Osteoblast (primary cell): ENCODE results near the gene CLIC5. TPM values are rescaled to one million over a fixed set of nuclear protein-coding genes. Genes with fewer than 3 reads are reported as not detected.
A peak's percentile ranks its signal among the peaks of the same experiment; 100 is the strongest.

Experiments
- DNase-seq: peaks from one replicate; pipeline ENCODE4 v3.0.0; 2011; ENCODE audit warnings: low spot score, mixed read lengths; ENCODE audit not compliant: insufficient read length; ENCODE audit errors: missing footprints
- H2AFZ ChIP-seq: 2 replicates; pipeline ENCODE4 v1.6.0; 2011; ENCODE audit warnings: mild to moderate bottlenecking, low read length
- H3K27ac ChIP-seq: 2 replicates; pipeline ENCODE4 v1.5.1; 2011; ENCODE audit warnings: mild to moderate bottlenecking, low read depth, low read length, moderate library complexity
- H3K27me3 ChIP-seq: 2 replicates; pipeline ENCODE4 v1.6.0; 2012; ENCODE audit warnings: mild to moderate bottlenecking, control low read depth, inconsistent platforms, low read length, moderate library complexity; ENCODE audit not compliant: insufficient read depth
- H3K36me3 ChIP-seq: 2 replicates; pipeline ENCODE4 v1.5.1; 2011; ENCODE audit warnings: mild to moderate bottlenecking, low read length, control low read depth, moderate library complexity; ENCODE audit not compliant: insufficient read depth
- H3K4me1 ChIP-seq: 2 replicates; pipeline ENCODE4 v1.5.1; 2011; ENCODE audit warnings: mild to moderate bottlenecking, low read length, control low read depth, moderate library complexity; ENCODE audit not compliant: insufficient read depth
- H3K4me2 ChIP-seq: 2 replicates; pipeline ENCODE4 v1.6.0; 2011; ENCODE audit warnings: mild to moderate bottlenecking, low read length; ENCODE audit not compliant: insufficient read depth
- H3K4me3 ChIP-seq: fragments of 200-600 bp; sonication (generic); 3 replicates; pipeline ENCODE4 v1.5.1; 2012; ENCODE audit warnings: mild to moderate bottlenecking, low read length, inconsistent platforms; ENCODE audit not compliant: insufficient read depth
- H3K79me2 ChIP-seq: 2 replicates; pipeline ENCODE4 v1.6.0; 2012; ENCODE audit warnings: mild to moderate bottlenecking, low read length, control low read depth, inconsistent platforms; ENCODE audit not compliant: insufficient read depth
- H3K9me3 ChIP-seq: 2 replicates; pipeline ENCODE4 v1.5.1; 2011; ENCODE audit warnings: low read depth, low read length, control low read depth
- H4K20me1 ChIP-seq: 2 replicates; pipeline ENCODE4 v1.6.0; 2012; ENCODE audit warnings: mild to moderate bottlenecking, low read length, control low read depth; ENCODE audit not compliant: insufficient read depth
- total RNA-seq: library from RNA; depleted of rRNA; stranded (reverse); fragments of >200 nt; gene quantifications from 2 replicates; pipeline ENCODE4 v1.2.3, GENCODE V29; 2012
- TF ChIP-seq, protein P1 (sequence below): IDR thresholded peaks from 2 replicates; pipeline ENCODE4 v1.5.1; 2011; ENCODE audit warnings: mild to moderate bottlenecking, low read depth, low read length, moderate library complexity; ENCODE audit errors: extremely low read depth

The CLIC5 gene
- total RNA-seq, 1 donor = not detected

DNA sequence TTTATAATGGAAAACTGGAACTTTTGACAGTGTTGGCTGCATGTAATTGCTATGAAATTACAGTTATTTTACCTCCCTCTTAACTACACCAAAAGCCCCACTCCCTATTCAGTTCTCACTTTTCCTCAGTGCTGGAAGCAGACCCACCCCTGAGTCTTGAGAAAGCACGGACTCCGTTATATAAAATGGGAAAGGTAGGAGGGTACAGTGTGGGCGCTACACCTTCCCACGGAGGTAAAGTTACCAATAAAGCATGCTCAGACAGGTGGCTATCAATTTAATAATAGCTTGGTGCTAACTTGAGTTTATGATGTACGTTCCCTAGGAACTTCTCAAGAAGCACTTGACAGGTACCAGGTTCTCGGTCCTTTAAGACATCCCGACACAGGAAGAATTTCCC is 59.0 kb downstream of the CLIC5 start:
- Histone ChIP-seq H3K36me3 (no peaks in the 10 kb centered on the region), H3K79me2 (no peaks in the 10 kb centered on the region), H3K4me1 (no peaks in the 10 kb centered on the region), H3K27me3 (peaks cover 34% of the 10 kb centered on the region), H3K4me2 (no peak overlapping the region), H3K4me3 (no peak overlapping the region), H4K20me1 (no peaks in the 10 kb centered on the region), H2AFZ (no peak overlapping the region), H3K27ac (no peak overlapping the region), H3K9me3 (no peaks in the 10 kb centered on the region)
- TF ChIP-seq, protein P1, sequence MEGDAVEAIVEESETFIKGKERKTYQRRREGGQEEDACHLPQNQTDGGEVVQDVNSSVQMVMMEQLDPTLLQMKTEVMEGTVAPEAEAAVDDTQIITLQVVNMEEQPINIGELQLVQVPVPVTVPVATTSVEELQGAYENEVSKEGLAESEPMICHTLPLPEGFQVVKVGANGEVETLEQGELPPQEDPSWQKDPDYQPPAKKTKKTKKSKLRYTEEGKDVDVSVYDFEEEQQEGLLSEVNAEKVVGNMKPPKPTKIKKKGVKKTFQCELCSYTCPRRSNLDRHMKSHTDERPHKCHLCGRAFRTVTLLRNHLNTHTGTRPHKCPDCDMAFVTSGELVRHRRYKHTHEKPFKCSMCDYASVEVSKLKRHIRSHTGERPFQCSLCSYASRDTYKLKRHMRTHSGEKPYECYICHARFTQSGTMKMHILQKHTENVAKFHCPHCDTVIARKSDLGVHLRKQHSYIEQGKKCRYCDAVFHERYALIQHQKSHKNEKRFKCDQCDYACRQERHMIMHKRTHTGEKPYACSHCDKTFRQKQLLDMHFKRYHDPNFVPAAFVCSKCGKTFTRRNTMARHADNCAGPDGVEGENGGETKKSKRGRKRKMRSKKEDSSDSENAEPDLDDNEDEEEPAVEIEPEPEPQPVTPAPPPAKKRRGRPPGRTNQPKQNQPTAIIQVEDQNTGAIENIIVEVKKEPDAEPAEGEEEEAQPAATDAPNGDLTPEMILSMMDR = no peak
- no peak for DNase-seq

DNA sequence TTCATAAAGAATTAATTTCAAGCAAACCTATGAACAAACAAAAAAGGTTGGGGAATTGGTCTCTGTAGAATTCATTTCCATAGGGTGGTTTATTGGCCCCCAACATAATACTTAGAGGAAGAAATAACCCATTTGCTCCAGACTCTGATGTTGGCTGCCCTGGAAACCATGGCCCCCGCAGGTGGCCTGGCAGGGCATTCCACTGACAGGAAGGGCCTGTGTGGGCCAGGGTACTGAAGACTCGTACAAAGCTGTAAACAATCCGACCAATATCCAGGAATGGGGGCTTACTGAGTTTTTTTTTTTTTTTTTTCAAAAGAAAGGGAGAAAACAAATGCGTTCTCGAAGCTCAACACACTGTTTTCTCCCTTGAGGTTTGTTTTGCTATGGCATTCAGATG is 59.5 kb downstream of the CLIC5 start:
- DNase-seq = no peak
- no peak overlapping the region for H3K4me3 ChIP-seq
- H3K4me1 ChIP-seq = no peaks in the 10 kb centered on the region
- no peak overlapping the region for H3K27ac ChIP-seq
- H3K36me3 ChIP-seq = no peaks in the 10 kb centered on the region
- H3K4me2 ChIP-seq = no peak overlapping the region
- no peaks in the 10 kb centered on the region for H3K79me2 ChIP-seq
- peaks cover 34% of the 10 kb centered on the region for H3K27me3 ChIP-seq
- no peaks in the 10 kb centered on the region for H4K20me1 ChIP-seq
- no peak overlapping the region for H2AFZ ChIP-seq
- TF ChIP-seq, protein P1 = no peak
- no peaks in the 10 kb centered on the region for H3K9me3 ChIP-seq

DNA sequence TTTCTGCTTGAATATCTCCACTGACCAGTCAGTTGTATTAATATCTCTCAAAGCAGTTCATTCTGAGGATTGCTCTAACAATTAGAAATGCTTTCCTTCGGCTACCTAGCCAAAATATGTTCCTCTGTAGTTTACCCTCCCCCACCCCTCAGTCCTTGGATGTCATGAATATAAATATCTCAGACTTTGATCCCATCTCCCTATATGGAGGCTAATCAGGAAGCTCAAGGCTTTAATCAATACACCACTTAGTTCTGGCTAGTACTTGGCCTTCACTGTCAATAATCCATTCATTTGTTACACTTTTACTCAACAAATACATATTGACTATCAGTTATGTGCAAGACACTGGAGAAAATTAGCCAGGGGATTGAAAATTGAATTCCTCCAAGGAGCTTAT is 60.1 kb downstream of the CLIC5 start:
- no peak overlapping the region for H3K27ac ChIP-seq

DNA sequence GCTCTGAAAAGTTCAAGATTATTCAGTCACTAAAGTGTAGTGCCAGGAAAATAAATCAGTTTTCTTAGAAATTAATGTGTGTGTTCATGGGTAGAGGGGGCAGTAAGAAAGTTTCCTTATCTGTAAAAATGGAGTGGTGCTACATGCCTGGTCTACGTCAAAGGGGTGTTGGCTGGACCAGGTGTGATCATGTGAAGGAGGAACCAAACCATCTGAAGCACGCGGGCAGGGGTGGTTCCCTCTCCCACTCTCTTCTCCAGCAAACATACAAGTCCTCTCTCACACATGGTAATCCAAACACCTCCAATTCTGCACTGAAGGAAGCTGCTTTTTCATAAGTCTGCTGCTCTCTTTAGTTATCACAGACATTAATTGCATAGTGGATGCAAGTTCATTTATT is 63.1 kb downstream of the CLIC5 start:
- Histone ChIP-seq H3K79me2 (no peaks in the 10 kb centered on the region), H4K20me1 (no peaks in the 10 kb centered on the region), H3K9me3 (no peaks in the 10 kb centered on the region), H3K27me3 (peaks cover 34% of the 10 kb centered on the region), H3K4me1 (no peaks in the 10 kb centered on the region), H3K4me3 (no peak overlapping the region), H2AFZ (no peak overlapping the region), H3K36me3 (no peaks in the 10 kb centered on the region), H3K27ac (no peak overlapping the region), H3K4me2 (no peak overlapping the region)
- DNase-seq = peak; percentile 2
- TF ChIP-seq, protein P1 = no peak

More for the DNA sequence above, 60.1 kb downstream of the CLIC5 start:
- H2AFZ ChIP-seq = no peak overlapping the region
- H3K4me2 ChIP-seq = no peak overlapping the region
- DNase-seq = no peak
- no peaks in the 10 kb centered on the region for H3K36me3 ChIP-seq
- no peaks in the 10 kb centered on the region for H4K20me1 ChIP-seq
- TF ChIP-seq, protein P1 = no peak
- no peaks in the 10 kb centered on the region for H3K79me2 ChIP-seq
- no peaks in the 10 kb centered on the region for H3K4me1 ChIP-seq
- H3K27me3 ChIP-seq = peaks cover 34% of the 10 kb centered on the region
- H3K4me3 ChIP-seq = no peak overlapping the region
- no peaks in the 10 kb centered on the region for H3K9me3 ChIP-seq
